ENCODE results near the gene DNPH1.

The DNPH1 gene

GRCh38 chr6:43263314-43264178, 34.3 kb upstream of the DNPH1 start:
- POLR2A ChIA-PET (ENCODE audit: low non-redundant PET), result no interaction called here
- no peak overlapping the region for H3K27ac ChIP-seq

GRCh38 chr6:43262780-43263313, 33.6 kb upstream of the DNPH1 start:
- DNase-seq (ENCODE audit: low spot score), result no peak
- H3K27ac ChIP-seq, result no peak overlapping the region
- ChIA-PET CTCF (interaction anchor here (0.7 to 3.3 kb wide), 6 partner anchors 14 to 244 kb away, joined by 3 to 18 read pairs (median 6); partner anchors contain the start of gene DNPH1), POLR2A (ENCODE audit: low non-redundant PET) (no interaction called here)
- TF ChIP-seq, protein P1, sequence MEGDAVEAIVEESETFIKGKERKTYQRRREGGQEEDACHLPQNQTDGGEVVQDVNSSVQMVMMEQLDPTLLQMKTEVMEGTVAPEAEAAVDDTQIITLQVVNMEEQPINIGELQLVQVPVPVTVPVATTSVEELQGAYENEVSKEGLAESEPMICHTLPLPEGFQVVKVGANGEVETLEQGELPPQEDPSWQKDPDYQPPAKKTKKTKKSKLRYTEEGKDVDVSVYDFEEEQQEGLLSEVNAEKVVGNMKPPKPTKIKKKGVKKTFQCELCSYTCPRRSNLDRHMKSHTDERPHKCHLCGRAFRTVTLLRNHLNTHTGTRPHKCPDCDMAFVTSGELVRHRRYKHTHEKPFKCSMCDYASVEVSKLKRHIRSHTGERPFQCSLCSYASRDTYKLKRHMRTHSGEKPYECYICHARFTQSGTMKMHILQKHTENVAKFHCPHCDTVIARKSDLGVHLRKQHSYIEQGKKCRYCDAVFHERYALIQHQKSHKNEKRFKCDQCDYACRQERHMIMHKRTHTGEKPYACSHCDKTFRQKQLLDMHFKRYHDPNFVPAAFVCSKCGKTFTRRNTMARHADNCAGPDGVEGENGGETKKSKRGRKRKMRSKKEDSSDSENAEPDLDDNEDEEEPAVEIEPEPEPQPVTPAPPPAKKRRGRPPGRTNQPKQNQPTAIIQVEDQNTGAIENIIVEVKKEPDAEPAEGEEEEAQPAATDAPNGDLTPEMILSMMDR (conservative IDR thresholded peaks at IDR 0.05; ENCODE audit: low read depth), result no peak

More at GRCh38 chr6:43263314-43264178, 34.3 kb upstream of the DNPH1 start:
- CTCF ChIA-PET, result interaction anchor here (0.6 to 3.3 kb wide), 17 partner anchors 9 to 585 kb away, joined by 3 to 18 read pairs (median 4); partner anchors contain the start of gene DNPH1
- DNase-seq (ENCODE audit: low spot score), result peak; percentile 80
- TF ChIP-seq, protein P1 (conservative IDR thresholded peaks at IDR 0.05; ENCODE audit: low read depth), result peak; percentile 87

- no peak for DNase-seq (ENCODE audit: low spot score)
- POLR2A ChIA-PET (ENCODE audit: low non-redundant PET), result no interaction called here
- H3K27ac ChIP-seq, result no peak overlapping the region
- TF ChIP-seq, protein P1 (conservative IDR thresholded peaks at IDR 0.05; ENCODE audit: low read depth), result no peak
- CTCF ChIA-PET, result interaction anchor here (2.2 to 3.3 kb wide), 2 partner anchors 72 to 245 kb away, joined by 16 to 18 read pairs; no protein-coding TSS in a partner anchor
Observed at GRCh38 chr6:43262000-43262779, 32.9 kb upstream of the DNPH1 start.

- no peak for DNase-seq (ENCODE audit: low spot score)
- POLR2A ChIA-PET (ENCODE audit: low non-redundant PET), result no interaction called here
- H3K27ac ChIP-seq, result no peak overlapping the region
- CTCF ChIA-PET, result no interaction called here
- TF ChIP-seq, protein P1 (conservative IDR thresholded peaks at IDR 0.05; ENCODE audit: low read depth), result no peak
Observed at GRCh38 chr6:43261198-43261597, 31.9 kb upstream of the DNPH1 start.

GRCh38 chr6:43260791-43261190, 31.5 kb upstream of the DNPH1 start:
- ChIA-PET POLR2A (ENCODE audit: low non-redundant PET) (no interaction called here), CTCF (no interaction called here)

More at GRCh38 chr6:43260791-43261190, 31.5 kb upstream of the DNPH1 start:
- no peak for DNase-seq (ENCODE audit: low spot score)
- H3K27ac ChIP-seq, result no peak overlapping the region
- TF ChIP-seq, protein P1 (conservative IDR thresholded peaks at IDR 0.05; ENCODE audit: low read depth), result no peak
